Esophagus (tissue), 2 donors: ENCODE measurements around the gene PANK4. TPM values are rescaled to one million over a fixed set of nuclear protein-coding genes. Genes with fewer than 3 reads are reported as not detected.
A peak's percentile ranks its signal among the peaks of the same experiment; 100 is the strongest.

ENCODE experiments used
- H3K27ac ChIP-seq, 2 donors: one replicate each; pipeline ENCODE4 v1.5.1; 2013; ENCODE audit warnings: low read depth in 2 of 2, mild to moderate bottlenecking in 2 of 2, inconsistent platforms in 1 of 2, low read length in 1 of 2, moderate library complexity in 1 of 2
- H3K27me3 ChIP-seq, 2 donors: one replicate each; pipeline ENCODE4 v1.6.1; 2013; ENCODE audit warnings: low read length in 2 of 2, control low read depth in 1 of 2, mild to moderate bottlenecking in 1 of 2; ENCODE audit not compliant: insufficient read depth in 2 of 2, control insufficient read depth in 1 of 2
- H3K36me3 ChIP-seq, 2 donors: one replicate each; pipeline ENCODE4 v1.6.1; 2013; ENCODE audit warnings: low read length in 1 of 2; ENCODE audit not compliant: control insufficient read depth in 2 of 2, insufficient read depth in 2 of 2
- H3K4me1 ChIP-seq, 2 donors: one replicate each; pipeline ENCODE4 v1.6.1; 2013; ENCODE audit warnings: low read length in 1 of 2; ENCODE audit not compliant: control insufficient read depth in 2 of 2, insufficient read depth in 2 of 2
- H3K4me3 ChIP-seq, 2 donors: one replicate each; pipeline ENCODE4 v1.5.1; 2013; ENCODE audit warnings: low read length in 2 of 2, mild to moderate bottlenecking in 2 of 2, low read depth in 1 of 2, moderate library complexity in 1 of 2
- H3K9me3 ChIP-seq, 2 donors: one replicate each; pipeline ENCODE4 v1.6.1; 2013; ENCODE audit warnings: mild to moderate bottlenecking in 2 of 2, low read depth in 1 of 2, low read length in 1 of 2, moderate library complexity in 1 of 2; ENCODE audit not compliant: control insufficient read depth in 2 of 2, insufficient read depth in 1 of 2
- WGBS, 2 donors: extraction: QIAGEN DNeasy Blood & Tissue Kit; methylation state at CpG; one replicate each; pipeline ENCODE4 v1.1.7; 2013; 5-methylcytosine and 5-hydroxymethylcytosine counted together
- polyA plus RNA-seq, 2 donors: library from polyadenylated mRNA; stranded (reverse); fragments of 200-250 nt; gene quantifications; one replicate each; pipeline ENCODE4 v1.2.3, GENCODE V29; 2013
- donor health status: healthy with polysubstance abuse.
- donor health status: Bipolar disorder and iron deficiency.

PANK4 gene
- polyA plus RNA-seq, 2 donors, result 10.1 to 15.4 TPM

GRCh38 chr1:2538872-2539271, 12.5 kb upstream of the PANK4 start:
- 93% methylated on average over 8 of the region's 8 CpGs for WGBS, 2 donors
- Histone ChIP-seq H3K27me3 (no peaks in the 10 kb centered on the region), H3K36me3 (no peaks in the 10 kb centered on the region), H3K9me3 (no peaks in the 10 kb centered on the region), H3K4me3 (no peak overlapping the region), H3K4me1 (peaks cover 6 to 26% of the 10 kb centered on the region in 2 donors), H3K27ac (no peak overlapping the region)

GRCh38 chr1:2538376-2538775, 12.0 kb upstream of the PANK4 start:
- no peaks in the 10 kb centered on the region for H3K9me3 ChIP-seq
- WGBS, 2 donors, result 86 to 88% methylated on average over 4 of the region's 4 CpGs
- no peaks in the 10 kb centered on the region for H3K27me3 ChIP-seq

GRCh38 chr1:2537784-2538115, 11.4 kb upstream of the PANK4 start:
- Histone ChIP-seq H3K9me3 (no peaks in the 10 kb centered on the region), H3K27ac (no peak overlapping the region), H3K4me3 (no peak overlapping the region), H3K27me3 (no peaks in the 10 kb centered on the region), H3K36me3 (no peaks in the 10 kb centered on the region), H3K4me1 (peaks cover 6 to 35% of the 10 kb centered on the region in 2 donors)
- WGBS, 2 donors, result 53 to 63% methylated on average over 9 of the region's 9 CpGs

More at GRCh38 chr1:2538376-2538775, 12.0 kb upstream of the PANK4 start:
- no peak overlapping the region for H3K27ac ChIP-seq
- no peaks in the 10 kb centered on the region for H3K36me3 ChIP-seq
- H3K4me3 ChIP-seq, result no peak overlapping the region
- peaks cover 6 to 29% of the 10 kb centered on the region in 2 donors for H3K4me1 ChIP-seq

GRCh38 chr1:2535981-2536380, 9.6 kb upstream of the PANK4 start:
- Histone ChIP-seq H3K36me3 (no peaks in the 10 kb centered on the region), H3K9me3 (no peaks in the 10 kb centered on the region), H3K27ac (no peak overlapping the region), H3K4me1 (peaks cover 10 to 48% of the 10 kb centered on the region in 2 donors), H3K4me3 (no peak overlapping the region), H3K27me3 (no peaks in the 10 kb centered on the region)
- 80 to 82% methylated on average over 9 of the region's 9 CpGs for WGBS, 2 donors

GRCh38 chr1:2535455-2535854, 9.1 kb upstream of the PANK4 start:
- peak overlapping the region in 1 of 2 donors; percentile 59 for H3K27ac ChIP-seq

GRCh38 chr1:2534687-2535441, 8.5 kb upstream of the PANK4 start:
- no peaks in the 10 kb centered on the region for H3K9me3 ChIP-seq
- peak overlapping the region; percentile 25 to 59 for H3K27ac ChIP-seq
- H3K4me1 ChIP-seq, result peaks cover 17 to 53% of the 10 kb centered on the region in 2 donors
- H3K36me3 ChIP-seq, result no peaks in the 10 kb centered on the region
- 28 to 29% methylated on average over 18 of the region's 18 CpGs for WGBS, 2 donors
- peak overlapping the region in 1 of 2 donors; percentile 13 for H3K4me3 ChIP-seq
- H3K27me3 ChIP-seq, result no peaks in the 10 kb centered on the region

More at GRCh38 chr1:2535455-2535854, 9.1 kb upstream of the PANK4 start:
- Histone ChIP-seq H3K27me3 (no peaks in the 10 kb centered on the region), H3K9me3 (no peaks in the 10 kb centered on the region), H3K4me3 (peak overlapping the region in 1 of 2 donors; percentile 13), H3K36me3 (no peaks in the 10 kb centered on the region), H3K4me1 (peaks cover 12 to 53% of the 10 kb centered on the region in 2 donors)
- WGBS, 2 donors, result 47 to 56% methylated on average over 27 of the region's 27 CpGs

- H3K9me3 ChIP-seq, result no peaks in the 10 kb centered on the region
- WGBS, 2 donors, result 32 to 35% methylated on average over 7 of the region's 7 CpGs
- H3K36me3 ChIP-seq, result no peaks in the 10 kb centered on the region
- no peaks in the 10 kb centered on the region for H3K27me3 ChIP-seq
- H3K27ac ChIP-seq, result peak overlapping the region; percentile 25 to 59
- peaks cover 17 to 53% of the 10 kb centered on the region in 2 donors for H3K4me1 ChIP-seq
- H3K4me3 ChIP-seq, result no peak overlapping the region
Observed at GRCh38 chr1:2534315-2534686, 7.9 kb upstream of the PANK4 start.

GRCh38 chr1:2533365-2533764, 7.0 kb upstream of the PANK4 start:
- Histone ChIP-seq H3K27me3 (no peaks in the 10 kb centered on the region), H3K9me3 (no peaks in the 10 kb centered on the region), H3K4me1 (peaks cover 18 to 56% of the 10 kb centered on the region in 2 donors), H3K4me3 (no peak overlapping the region), H3K36me3 (no peaks in the 10 kb centered on the region), H3K27ac (peak overlapping the region in 1 of 2 donors; percentile 43)
- 59 to 63% methylated on average over 11 of the region's 11 CpGs for WGBS, 2 donors

- WGBS, 2 donors, result 51 to 63% methylated on average over 20 to 23 of the region's 23 CpGs
Observed at GRCh38 chr1:2532485-2533160, 6.2 kb upstream of the PANK4 start.

More at GRCh38 chr1:2532485-2533160, 6.2 kb upstream of the PANK4 start:
- Histone ChIP-seq H3K27ac (peak overlapping the region in 1 of 2 donors; percentile 43), H3K36me3 (no peaks in the 10 kb centered on the region), H3K9me3 (no peaks in the 10 kb centered on the region), H3K4me1 (peaks cover 25 to 61% of the 10 kb centered on the region in 2 donors), H3K27me3 (no peaks in the 10 kb centered on the region), H3K4me3 (no peak overlapping the region)
